GM06990 (cell line): ENCODE results near the gene SPCS1.

Source experiments
- DNase-seq: peaks from one replicate; pipeline ENCODE4 v3.0.0-alpha.2; 2011; ENCODE audit not compliant: insufficient read length; ENCODE audit errors: extremely low read depth
- H3K27me3 ChIP-seq: replicated peaks from 2 replicates; pipeline ENCODE4 v1.6.0; 2011; ENCODE audit warnings: low read length; ENCODE audit not compliant: control insufficient read depth, insufficient read depth
- H3K36me3 ChIP-seq: 2 replicates; pipeline ENCODE4 v1.5.1; 2011; ENCODE audit warnings: low read length; ENCODE audit not compliant: control insufficient read depth, insufficient read depth
- H3K4me3 ChIP-seq: replicated peaks from 2 replicates; pipeline ENCODE4 v1.5.1; 2011; ENCODE audit warnings: low read depth, mild to moderate bottlenecking, control low read depth, low read length
- TF ChIP-seq, protein P1 (sequence below): IDR thresholded peaks from 2 replicates; pipeline ENCODE4 v1.5.1; 2011; ENCODE audit warnings: low read length, control low read depth, mild to moderate bottlenecking, inconsistent platforms; ENCODE audit not compliant: insufficient read depth, poor library complexity, severe bottlenecking

The SPCS1 gene

DNA sequence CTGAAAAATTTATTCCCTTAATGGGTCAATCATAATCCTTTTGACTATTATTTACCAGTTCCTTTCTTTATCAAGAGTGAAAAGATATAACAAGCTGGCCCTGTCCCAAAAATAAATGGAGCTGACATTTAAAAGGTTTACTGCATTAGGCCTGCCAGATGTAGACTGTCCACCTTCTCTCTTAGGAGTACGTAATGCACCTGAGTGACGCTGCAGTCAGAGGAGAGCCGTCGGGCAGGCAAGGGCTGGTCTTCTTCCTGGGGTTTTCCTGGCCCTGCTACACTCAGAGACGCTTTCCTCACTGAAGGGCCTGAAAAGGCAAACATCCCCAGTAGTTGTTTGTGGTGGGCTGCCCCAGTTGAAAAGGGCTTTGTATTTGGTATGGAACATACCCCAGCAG lies 37.2 kb downstream of the SPCS1 start:
- DNase-seq: no peak
- Histone ChIP-seq H3K4me3 (no peak overlapping the region), H3K36me3 (peaks cover 5% of the 10 kb centered on the region), H3K27me3 (no peaks in the 10 kb centered on the region)
- TF ChIP-seq, protein P1, sequence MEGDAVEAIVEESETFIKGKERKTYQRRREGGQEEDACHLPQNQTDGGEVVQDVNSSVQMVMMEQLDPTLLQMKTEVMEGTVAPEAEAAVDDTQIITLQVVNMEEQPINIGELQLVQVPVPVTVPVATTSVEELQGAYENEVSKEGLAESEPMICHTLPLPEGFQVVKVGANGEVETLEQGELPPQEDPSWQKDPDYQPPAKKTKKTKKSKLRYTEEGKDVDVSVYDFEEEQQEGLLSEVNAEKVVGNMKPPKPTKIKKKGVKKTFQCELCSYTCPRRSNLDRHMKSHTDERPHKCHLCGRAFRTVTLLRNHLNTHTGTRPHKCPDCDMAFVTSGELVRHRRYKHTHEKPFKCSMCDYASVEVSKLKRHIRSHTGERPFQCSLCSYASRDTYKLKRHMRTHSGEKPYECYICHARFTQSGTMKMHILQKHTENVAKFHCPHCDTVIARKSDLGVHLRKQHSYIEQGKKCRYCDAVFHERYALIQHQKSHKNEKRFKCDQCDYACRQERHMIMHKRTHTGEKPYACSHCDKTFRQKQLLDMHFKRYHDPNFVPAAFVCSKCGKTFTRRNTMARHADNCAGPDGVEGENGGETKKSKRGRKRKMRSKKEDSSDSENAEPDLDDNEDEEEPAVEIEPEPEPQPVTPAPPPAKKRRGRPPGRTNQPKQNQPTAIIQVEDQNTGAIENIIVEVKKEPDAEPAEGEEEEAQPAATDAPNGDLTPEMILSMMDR: no peak

DNA sequence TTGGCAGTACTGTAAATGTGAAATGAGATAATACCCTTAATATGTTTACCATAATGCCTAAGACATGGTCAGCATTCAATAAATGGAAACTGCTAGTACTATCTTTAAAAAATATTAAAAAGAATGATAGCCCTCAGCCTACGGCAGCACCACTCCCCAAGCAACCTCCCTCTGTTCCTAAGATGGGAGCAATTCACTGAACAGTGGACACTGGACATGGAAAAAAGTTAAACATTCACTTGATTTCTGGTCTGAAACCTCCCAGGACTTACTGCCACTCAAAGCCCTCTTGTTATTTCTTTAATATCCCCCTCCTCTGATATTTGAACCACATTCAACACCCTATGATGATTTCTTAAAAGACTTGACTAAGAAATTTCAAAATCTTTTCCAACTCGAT lies 37.8 kb downstream of the SPCS1 start:
- no peak for DNase-seq
- Histone ChIP-seq H3K36me3 (peaks cover 4% of the 10 kb centered on the region), H3K4me3 (no peak overlapping the region), H3K27me3 (no peaks in the 10 kb centered on the region)
- TF ChIP-seq, protein P1: no peak

DNA sequence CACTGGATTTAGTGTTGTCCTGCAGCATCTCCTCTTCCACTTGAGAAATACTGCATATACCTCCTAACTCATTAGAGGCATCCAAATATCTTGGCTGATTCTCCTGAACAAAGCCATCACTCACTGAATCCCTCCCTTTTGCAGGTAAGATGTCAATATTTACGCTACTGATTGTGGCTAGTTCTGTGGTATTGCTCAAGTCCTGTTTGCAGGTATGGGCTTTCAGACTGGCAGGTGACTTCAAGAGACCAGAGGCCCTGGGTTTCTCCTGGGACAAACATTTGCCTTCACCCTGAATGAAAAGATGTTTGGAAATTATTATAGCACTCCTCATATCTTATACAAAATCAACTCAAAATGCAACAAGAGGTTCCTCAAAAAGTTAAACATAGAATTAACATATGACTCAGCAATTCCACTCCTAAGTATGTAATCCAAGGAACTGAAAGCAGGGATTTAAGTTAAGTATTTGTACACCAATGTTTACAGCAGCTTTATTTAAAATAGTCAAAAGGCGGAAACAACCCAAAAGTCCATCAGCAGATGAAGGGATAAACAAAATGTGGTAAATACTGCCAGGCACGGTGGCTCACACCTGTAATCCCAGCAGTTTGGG lies 46.2 kb downstream of the SPCS1 start:
- H3K4me3 ChIP-seq: no peak overlapping the region
- DNase-seq: no peak
- TF ChIP-seq, protein P1: no peak
- H3K36me3 ChIP-seq: peaks cover 2% of the 10 kb centered on the region
- H3K27me3 ChIP-seq: no peaks in the 10 kb centered on the region

DNA sequence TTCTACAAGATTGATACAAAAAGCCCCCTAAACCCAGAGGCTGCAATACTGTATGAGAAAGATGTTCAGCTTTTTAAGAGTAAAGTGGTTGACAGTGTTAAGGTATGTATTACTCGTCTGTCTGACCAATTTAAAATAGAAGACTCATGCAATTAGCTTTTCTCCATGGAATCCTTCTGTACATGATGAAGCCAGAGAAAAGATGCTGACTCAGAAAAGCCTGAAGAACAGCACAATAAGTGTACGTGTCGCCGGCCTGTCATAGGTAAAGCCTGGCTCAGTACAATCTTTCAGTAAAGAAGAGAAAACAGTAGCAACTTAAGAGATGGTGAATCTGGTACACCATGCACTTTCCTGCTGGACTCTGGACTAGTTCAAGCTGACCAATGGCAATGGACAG lies 48.5 kb downstream of the SPCS1 start:
- H3K27me3 ChIP-seq: no peaks in the 10 kb centered on the region
- TF ChIP-seq, protein P1: no peak
- no peak overlapping the region for H3K4me3 ChIP-seq
- H3K36me3 ChIP-seq: peaks cover 2% of the 10 kb centered on the region
- no peak for DNase-seq

DNA sequence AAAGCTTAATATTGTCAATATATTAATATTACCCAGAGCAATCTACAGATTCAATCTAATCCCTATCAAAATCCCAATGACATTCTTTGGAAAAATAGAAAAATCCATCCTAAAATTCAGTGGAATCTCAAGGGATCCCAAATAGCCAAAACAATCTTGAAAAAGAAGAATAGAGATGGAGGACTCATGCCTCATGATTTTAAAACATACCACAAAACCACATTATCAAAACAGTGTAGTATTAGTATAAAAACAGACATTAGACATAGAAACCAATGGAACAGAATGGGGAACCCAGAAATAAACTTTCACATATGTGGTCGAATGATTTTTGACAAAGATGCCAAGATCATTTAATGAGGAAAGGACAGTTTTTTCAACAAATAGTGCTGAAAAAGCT lies 50.2 kb downstream of the SPCS1 start:
- no peak overlapping the region for H3K4me3 ChIP-seq
- no peak for DNase-seq
- TF ChIP-seq, protein P1: no peak
- no peaks in the 10 kb centered on the region for H3K27me3 ChIP-seq
- peaks cover 2% of the 10 kb centered on the region for H3K36me3 ChIP-seq
